K562 (cell line): ENCODE measurements around the gene KANK4. TPM values are rescaled to one million over a fixed set of nuclear protein-coding genes. Genes with fewer than 3 reads are reported as not detected.

Source experiments
- ATAC-seq: fragments of 200-7000 bp; cut with Tn5 transposase; 3 replicates; pipeline ENCODE4 v1.9.1; 2020; ENCODE audit warnings: moderate library complexity
- BruUV-seq: library from RNA; stranded (reverse); fragments of 400-500 nt; replicated peaks from 2 replicates; lab custom pipeline; 2021; lab: Mats Ljungman, UMichigan
- CTCF ChIA-PET: fragments of 300-600 bp; formaldehyde crosslinking; extraction: SDS; loops from one replicate; lab custom pipeline; 2021; ENCODE audit warnings: low intra/inter-chr PET ratio; lab: Yijun Ruan, JAX
- POLR2A ChIA-PET: fragments of 300-600, 350-650 bp; sonication (Branson Sonifier 250); formaldehyde crosslinking; extraction: SDS; loops from one replicate; lab custom pipeline; 2021; ENCODE audit warnings: antibody characterized with exemption, inconsistent platforms; lab: Yijun Ruan, JAX
- DNase-seq, 4 experiments: peaks; one replicate each; pipeline versions ENCODE4 v3.0.0 to v3.0.0-alpha.2; 2011 to 2018; ENCODE audit warnings: low spot score in 3 of 4, mixed read lengths in 3 of 4; ENCODE audit errors: extremely low read depth in 1 of 4
- FAIRE-seq: peaks from 2 replicates; lab custom pipeline; 2011; peaks lifted over from hg19 to GRCh38; lab: Jason Lieb, UNC
- H2AFZ ChIP-seq: 2 replicates; pipeline ENCODE4 v1.6.0; 2011; ENCODE audit warnings: low read depth, low read length, control low read depth, inconsistent platforms
- H3K27ac ChIP-seq: fragments of 200-600 bp; 3 replicates; pipeline ENCODE4 v1.8.0; 2011; ENCODE audit warnings: low read depth, mild to moderate bottlenecking, control low read depth, inconsistent platforms, low read length, moderate library complexity, mixed read lengths; ENCODE audit errors: extremely low read depth
- H3K27me3 ChIP-seq, 2 experiments: fragments of 300-600 bp in 1 of 2; 2 replicates in 1 of 2; 3 replicates in 1 of 2; pipeline versions ENCODE4 v1.6.0 to v1.8.0; 2011; ENCODE audit warnings: inconsistent platforms in 2 of 2, low read length in 2 of 2, mild to moderate bottlenecking in 1 of 2, mixed read lengths in 1 of 2, moderate library complexity in 1 of 2; ENCODE audit not compliant: control insufficient read depth in 2 of 2, insufficient read depth in 2 of 2
- H3K36me3 ChIP-seq: fragments of 300-600 bp; 3 replicates; pipeline ENCODE4 v1.8.0; 2011; ENCODE audit warnings: mild to moderate bottlenecking, low read length, inconsistent platforms; ENCODE audit not compliant: control insufficient read depth, insufficient read depth
- H3K4me1 ChIP-seq, 2 experiments: fragments of 200-600 bp in 1 of 2; replicated peaks in 1 of 2; 2 replicates in 1 of 2; 3 replicates in 1 of 2; pipeline versions ENCODE4 v1.5.1 to v1.8.0; 2011; ENCODE audit warnings: inconsistent platforms in 2 of 2, low read length in 2 of 2, mild to moderate bottlenecking in 1 of 2, mixed read lengths in 1 of 2, moderate library complexity in 1 of 2; ENCODE audit not compliant: control insufficient read depth in 2 of 2, insufficient read depth in 2 of 2
- H3K4me2 ChIP-seq: 2 replicates; pipeline ENCODE4 v1.6.1; 2011; ENCODE audit warnings: low read length, control low read depth, inconsistent platforms, mixed read lengths; ENCODE audit not compliant: insufficient read depth
- H3K4me3 ChIP-seq: fragments of 200-600 bp; sonication (generic), shearing (Covaris generic); 2 replicates; pipeline ENCODE4 v1.5.1; 2016; ENCODE audit warnings: control low read depth, inconsistent platforms
- H3K79me2 ChIP-seq: fragments of 200-600 bp; 3 replicates; pipeline ENCODE4 v1.8.0; 2011; ENCODE audit warnings: low read length, inconsistent platforms; ENCODE audit not compliant: control insufficient read depth, insufficient read depth
- H3K9ac ChIP-seq, 2 experiments: 2 replicates each; pipeline versions ENCODE4 v1.6.0 to v1.6.1; 2011; ENCODE audit warnings: low read depth in 2 of 2, low read length in 2 of 2, control low read depth in 1 of 2, inconsistent platforms in 1 of 2, mild to moderate bottlenecking in 1 of 2, mixed read lengths in 1 of 2; ENCODE audit not compliant: insufficient read depth in 1 of 2
- H3K9me1 ChIP-seq: one replicate; pipeline ENCODE4 v1.6.0; 2011; ENCODE audit warnings: inconsistent platforms, mild to moderate bottlenecking, low read length, moderate library complexity; ENCODE audit not compliant: control insufficient read depth, insufficient read depth
- H3K9me3 ChIP-seq: replicated peaks from 2 replicates; pipeline ENCODE4 v1.5.1; 2011; ENCODE audit warnings: low read depth, low read length, inconsistent platforms; ENCODE audit not compliant: control insufficient read depth, insufficient read depth
- H4K20me1 ChIP-seq: replicated peaks from 2 replicates; pipeline ENCODE4 v1.6.1; 2011; ENCODE audit warnings: low read length, inconsistent platforms, mixed read lengths; ENCODE audit not compliant: control insufficient read depth, insufficient read depth
- GTF2E2 ChIP-seq: fragments of 200-800 bp; sonication (Bioruptor generic); IDR thresholded peaks from 2 replicates; pipeline ENCODE4 v1.6.1; 2016; ENCODE audit warnings: missing genetic modification characterization, missing compliant biosample characterization
- ZKSCAN3 ChIP-seq: fragments of 250-450 bp; sonication (Bioruptor Pico); IDR thresholded peaks from 2 replicates; pipeline ENCODE4 v1.4.0; 2020
- ZNF444 ChIP-seq: fragments of 250-450 bp; sonication (Bioruptor Pico); IDR thresholded peaks from 2 replicates; pipeline ENCODE4 v1.4.0; 2020; ENCODE audit warnings: mild to moderate bottlenecking, moderate library complexity
- WGBS: fragments of 100-300 bp; shearing (Covaris generic); methylation state at CpG from one replicate; pipeline ENCODE4 v1.1.6; 2016; ENCODE audit warnings: low coverage, mixed read lengths; ENCODE audit not compliant: insufficient coverage; ENCODE audit errors: missing lambda C conversion rate; 5-methylcytosine and 5-hydroxymethylcytosine counted together
- in situ Hi-C: fragments of 300-500 bp; cut with MboI; formaldehyde crosslinking; loops from 4 replicates; pipeline ENCODE4 v1.15.0; 2018; ENCODE audit warnings: inconsistent platforms, mixed read lengths
- intact Hi-C: fragments of 100-400 bp; cut with micrococcal nuclease; formaldehyde crosslinking; loops from 2 replicates; pipeline ENCODE4 v1.14.2; 2022
- polyA plus RNA-seq, 8 experiments: library from polyadenylated mRNA; depleted of rRNA in 4 of 8; stranded (reverse) in 5 of 8; unstranded in 3 of 8; fragments of >200 nt; fragmentation: Nextera tagmentation in 2 of 8; fragmentation: Illumina TruSeq in 1 of 8; extraction: Ambion mirVana in 2 of 8; extraction: Trizol in 1 of 8; gene quantifications; 2 replicates each; pipeline versions ENCODE4 v1.2.1 to v1.2.3, GENCODE V29; 2011 to 2014; ENCODE audit warnings: inconsistent platforms in 1 of 8, missing spikeins in 1 of 8
- total RNA-seq, 7 experiments: library from RNA; depleted of rRNA in 6 of 7; stranded (reverse); fragments of >200 nt in 6 of 7; fragmentation: Illumina TruSeq in 2 of 7; extraction: Trizol in 2 of 7; gene quantifications; 2 replicates each; pipeline versions ENCODE4 v1.2.1 to v1.2.3, GENCODE V29; 2011 to 2021; ENCODE audit warnings: low replicate concordance in 1 of 7
- TF ChIP-seq, protein P1 (sequence below): sonication (generic); formaldehyde crosslinking; IDR thresholded peaks from 2 replicates; pipeline ENCODE4 v1.9.0; 2022; ENCODE audit warnings: mild to moderate bottlenecking, missing genetic modification reagents

The KANK4 gene
- total and polyA plus RNA-seq, 9 of the 15 experiments (the other 6 are each of a cell fraction or from before 2014, with no cell fraction given) = not detected

DNA sequence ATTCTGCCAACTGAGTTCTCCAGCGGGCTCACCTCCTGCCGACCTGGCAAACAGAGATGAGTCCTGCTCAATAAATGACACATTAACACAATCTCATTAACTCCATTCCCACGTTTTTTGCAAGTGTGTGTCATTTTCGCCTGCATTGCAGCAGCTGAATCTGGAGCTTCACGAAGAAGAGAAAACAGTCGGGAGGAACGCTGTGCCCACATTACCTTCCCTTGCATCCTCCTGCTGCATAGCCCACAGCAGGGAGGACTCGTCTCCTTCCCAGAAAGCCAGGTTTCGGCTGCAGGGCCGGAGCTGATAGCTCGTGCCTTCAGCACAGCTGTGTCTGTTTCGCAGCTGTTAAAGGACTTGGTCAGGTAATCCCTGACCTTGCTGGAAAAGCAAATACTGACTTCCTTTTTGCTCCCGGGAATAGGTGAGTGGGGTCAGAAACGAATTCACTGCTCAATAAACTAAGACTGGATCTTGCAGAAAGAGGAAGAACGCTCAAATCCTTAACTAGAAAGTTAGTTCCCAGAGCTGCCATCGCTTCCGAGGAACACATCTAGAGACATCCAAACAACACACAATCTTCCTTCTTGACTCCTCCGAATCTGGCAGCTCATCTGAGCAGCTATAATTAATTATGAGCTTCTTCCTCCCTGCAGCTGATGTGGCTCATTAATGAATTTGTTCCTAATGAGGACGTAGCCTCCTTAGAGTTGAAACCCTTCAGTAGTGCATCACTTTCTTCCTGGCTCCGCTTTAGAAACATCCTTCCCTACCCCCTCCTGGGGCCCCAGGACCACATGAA lies 33.0 kb downstream of the KANK4 start (continued):
- TF ChIP-seq, protein P1, sequence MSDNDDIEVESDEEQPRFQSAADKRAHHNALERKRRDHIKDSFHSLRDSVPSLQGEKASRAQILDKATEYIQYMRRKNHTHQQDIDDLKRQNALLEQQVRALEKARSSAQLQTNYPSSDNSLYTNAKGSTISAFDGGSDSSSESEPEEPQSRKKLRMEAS (CRISPR knock-in tag) = no peak
- no peak for TF ChIP-seq GTF2E2
- TF ChIP-seq ZKSCAN3 (CRISPR knock-in tag) = no peak
- TF ChIP-seq, all 486 proteins: peak for 0

DNA sequence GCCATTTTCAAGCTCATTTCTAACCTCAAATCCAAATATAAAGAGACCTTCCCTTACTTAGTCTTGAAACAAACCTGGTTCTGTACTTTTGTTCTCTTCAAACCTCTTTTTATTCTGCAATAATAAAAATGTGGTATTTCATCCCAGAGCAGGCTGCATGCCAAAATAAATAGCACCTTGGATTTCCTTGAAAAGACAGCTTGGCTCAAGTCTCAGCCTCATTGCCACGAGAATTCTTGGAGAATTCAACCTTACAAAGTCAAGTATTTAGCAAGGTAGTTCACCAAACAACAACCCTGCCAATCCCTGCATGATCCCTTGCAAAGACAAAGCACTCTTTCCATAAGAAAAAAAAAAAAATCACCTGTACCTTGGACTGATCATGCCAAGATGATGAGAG lies 33.8 kb downstream of the KANK4 start:
- Histone ChIP-seq H4K20me1 (no peaks in the 10 kb centered on the region), H3K27me3 (peaks cover 10 to 28% of the 10 kb centered on the region in 2 experiments), H3K27ac (no peak overlapping the region), H3K79me2 (no peaks in the 10 kb centered on the region), H3K4me1 (no peaks in the 10 kb centered on the region), H3K4me2 (no peak overlapping the region), H2AFZ (no peak overlapping the region), H3K9me3 (no peaks in the 10 kb centered on the region), H3K9ac (no peak overlapping the region), H3K36me3 (no peaks in the 10 kb centered on the region), H3K4me3 (no peak overlapping the region), H3K9me1 (no peaks in the 10 kb centered on the region)
- in situ Hi-C loops = no loop called here
- FAIRE-seq = no peak
- no TSS peak for BruUV-seq
- TF ChIP-seq ZNF444 (CRISPR knock-in tag) = no peak
- intact Hi-C loops = no loop called here
- WGBS = 7% methylated on average over 1 of the region's 1 CpG
- ChIA-PET POLR2A (interaction anchor here (1.0 kb wide), 1 partner anchor 26 kb away, joined by 3 read pairs; no protein-coding TSS in a partner anchor), CTCF (no interaction called here)
- no peak for DNase-seq
- ATAC-seq = no peak
